OCI-LY3 (cell line): ENCODE data around the gene CA7.

Experiments
- H2AFZ ChIP-seq: fragments of 200-600, 300-600 bp; shearing (Covaris generic); 2 replicates; pipeline ENCODE4 v1.6.0; 2014; ENCODE audit warnings: antibody characterized with exemption, low read depth, low read length
- H3K27ac ChIP-seq: fragments of 200-600, 300-600 bp; sonication (generic); 2 replicates; pipeline ENCODE4 v1.5.1; 2014; ENCODE audit warnings: mild to moderate bottlenecking, low read length, moderate library complexity, mixed read lengths
- H3K27me3 ChIP-seq: fragments of 200-600, 300-600 bp; sonication (generic); 2 replicates; pipeline ENCODE4 v1.6.1; 2014; ENCODE audit warnings: low read depth, low read length, mixed read lengths
- H3K36me3 ChIP-seq: fragments of 200-600, 300-600 bp; sonication (generic); replicated peaks from 2 replicates; pipeline ENCODE3; 2014; ENCODE audit warnings: low read depth, low read length, mixed read lengths
- H3K4me1 ChIP-seq: fragments of 300-600, 200-600 bp; sonication (generic); 2 replicates; pipeline ENCODE4 v1.6.1; 2014; ENCODE audit warnings: low read length, mixed read lengths
- H3K4me2 ChIP-seq: fragments of 200-600, 300-600 bp; sonication (generic); 2 replicates; pipeline ENCODE4 v1.6.1; 2014; ENCODE audit warnings: low read length, mixed read lengths
- H3K4me3 ChIP-seq: fragments of 300-600, 200-600 bp; sonication (generic); 2 replicates; pipeline ENCODE4 v1.5.1; 2014; ENCODE audit warnings: antibody characterized with exemption, mild to moderate bottlenecking, low read length, moderate library complexity
- H3K79me2 ChIP-seq: fragments of 300-600, 200-600 bp; shearing (Covaris generic); 2 replicates; pipeline ENCODE4 v1.6.1; 2014; ENCODE audit warnings: mild to moderate bottlenecking, low read length, mixed read lengths
- H3K9ac ChIP-seq: fragments of 300-600, 200-600 bp; shearing (Covaris generic); 2 replicates; pipeline ENCODE4 v1.6.0; 2014; ENCODE audit warnings: mild to moderate bottlenecking, low read length, moderate library complexity
- H3K9me3 ChIP-seq: fragments of 200-600, 300-600 bp; shearing (Covaris generic); 2 replicates; pipeline ENCODE4 v1.6.1; 2014; ENCODE audit warnings: low read length, mixed read lengths; ENCODE audit not compliant: insufficient read depth
- H4K20me1 ChIP-seq: fragments of 200-600, 300-600 bp; sonication (generic); 2 replicates; pipeline ENCODE4 v1.6.1; 2016; ENCODE audit warnings: low read length, mixed read lengths; ENCODE audit not compliant: insufficient read depth
- EZH2phosphoT487 ChIP-seq: fragments of 200-600 bp; shearing (Covaris generic); IDR thresholded peaks from 2 replicates; pipeline ENCODE4 v1.6.1; 2018; ENCODE audit warnings: antibody characterized with exemption, mixed run types, low read depth
- TF ChIP-seq, protein P1 (sequence below): fragments of 200-600, 300-600 bp; sonication (generic); IDR thresholded peaks from 2 replicates; pipeline ENCODE4 v1.5.1; 2014; ENCODE audit warnings: antibody characterized with exemption, low read length, low read depth

The CA7 gene

GRCh38 chr16:66858740-66859396, 14.7 kb downstream of the CA7 start:
- H3K79me2 ChIP-seq: no peaks in the 10 kb centered on the region
- H3K4me3 ChIP-seq: no peak overlapping the region
- no peaks in the 10 kb centered on the region for H3K36me3 ChIP-seq
- no peak overlapping the region for H3K27ac ChIP-seq
- peaks cover 4% of the 10 kb centered on the region; the same call in 1 of the 2 replicates for H3K4me1 ChIP-seq
- no peak overlapping the region for H2AFZ ChIP-seq
- H3K9me3 ChIP-seq: no peaks in the 10 kb centered on the region
- H3K4me2 ChIP-seq: no peak overlapping the region
- H4K20me1 ChIP-seq: no peaks in the 10 kb centered on the region
- H3K27me3 ChIP-seq: no peaks in the 10 kb centered on the region
- no peak overlapping the region for H3K9ac ChIP-seq
- TF ChIP-seq, protein P1, sequence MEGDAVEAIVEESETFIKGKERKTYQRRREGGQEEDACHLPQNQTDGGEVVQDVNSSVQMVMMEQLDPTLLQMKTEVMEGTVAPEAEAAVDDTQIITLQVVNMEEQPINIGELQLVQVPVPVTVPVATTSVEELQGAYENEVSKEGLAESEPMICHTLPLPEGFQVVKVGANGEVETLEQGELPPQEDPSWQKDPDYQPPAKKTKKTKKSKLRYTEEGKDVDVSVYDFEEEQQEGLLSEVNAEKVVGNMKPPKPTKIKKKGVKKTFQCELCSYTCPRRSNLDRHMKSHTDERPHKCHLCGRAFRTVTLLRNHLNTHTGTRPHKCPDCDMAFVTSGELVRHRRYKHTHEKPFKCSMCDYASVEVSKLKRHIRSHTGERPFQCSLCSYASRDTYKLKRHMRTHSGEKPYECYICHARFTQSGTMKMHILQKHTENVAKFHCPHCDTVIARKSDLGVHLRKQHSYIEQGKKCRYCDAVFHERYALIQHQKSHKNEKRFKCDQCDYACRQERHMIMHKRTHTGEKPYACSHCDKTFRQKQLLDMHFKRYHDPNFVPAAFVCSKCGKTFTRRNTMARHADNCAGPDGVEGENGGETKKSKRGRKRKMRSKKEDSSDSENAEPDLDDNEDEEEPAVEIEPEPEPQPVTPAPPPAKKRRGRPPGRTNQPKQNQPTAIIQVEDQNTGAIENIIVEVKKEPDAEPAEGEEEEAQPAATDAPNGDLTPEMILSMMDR: no peak
- TF ChIP-seq EZH2phosphoT487: no peak

- Histone ChIP-seq H3K36me3 (no peaks in the 10 kb centered on the region), H2AFZ (no peak overlapping the region), H3K9ac (no peak overlapping the region), H3K4me2 (no peak overlapping the region), H4K20me1 (no peaks in the 10 kb centered on the region), H3K4me3 (no peak overlapping the region), H3K4me1 (peaks cover 4% of the 10 kb centered on the region; the same call in 1 of the 2 replicates), H3K27me3 (no peaks in the 10 kb centered on the region), H3K9me3 (no peaks in the 10 kb centered on the region), H3K79me2 (no peaks in the 10 kb centered on the region), H3K27ac (no peak overlapping the region)
- TF ChIP-seq, protein P1: no peak
- no peak for TF ChIP-seq EZH2phosphoT487
Observed at GRCh38 chr16:66859397-66860068, 15.3 kb downstream of the CA7 start.

DNA sequence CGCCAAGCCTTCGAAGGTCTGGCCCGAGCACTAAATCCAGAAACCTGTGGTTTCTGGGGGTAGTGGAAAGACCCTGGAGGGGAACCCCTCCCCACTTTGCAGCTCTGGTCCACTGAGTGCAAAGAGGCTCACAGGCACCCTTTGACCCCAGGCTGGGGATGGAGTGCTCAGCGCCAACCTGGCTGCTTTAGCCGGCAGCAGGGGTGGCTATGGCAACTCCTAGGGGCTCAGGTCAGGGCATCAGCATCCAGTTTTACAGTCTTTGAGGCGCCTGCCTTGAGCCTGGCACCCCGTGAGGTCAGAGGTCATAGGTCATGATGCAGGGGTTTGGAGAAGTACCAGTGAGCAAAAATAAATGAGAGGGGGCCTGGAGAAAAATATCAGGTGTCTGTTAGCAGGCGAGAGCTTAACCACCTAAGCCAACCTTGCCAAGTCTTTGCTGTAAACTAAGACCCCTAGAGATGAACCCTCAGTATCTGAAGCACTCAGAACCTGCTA, 17.9 kb downstream of the CA7 start:
- Histone ChIP-seq H3K4me3 (no peak overlapping the region), H3K36me3 (no peaks in the 10 kb centered on the region), H3K79me2 (no peaks in the 10 kb centered on the region), H3K4me2 (no peak overlapping the region), H3K27me3 (no peaks in the 10 kb centered on the region), H3K9ac (no peak overlapping the region), H3K27ac (no peak overlapping the region), H3K4me1 (peaks cover 4% of the 10 kb centered on the region; the same call in 1 of the 2 replicates), H4K20me1 (no peaks in the 10 kb centered on the region), H3K9me3 (no peaks in the 10 kb centered on the region), H2AFZ (no peak overlapping the region)
- no peak for TF ChIP-seq EZH2phosphoT487
- TF ChIP-seq, protein P1: no peak

DNA sequence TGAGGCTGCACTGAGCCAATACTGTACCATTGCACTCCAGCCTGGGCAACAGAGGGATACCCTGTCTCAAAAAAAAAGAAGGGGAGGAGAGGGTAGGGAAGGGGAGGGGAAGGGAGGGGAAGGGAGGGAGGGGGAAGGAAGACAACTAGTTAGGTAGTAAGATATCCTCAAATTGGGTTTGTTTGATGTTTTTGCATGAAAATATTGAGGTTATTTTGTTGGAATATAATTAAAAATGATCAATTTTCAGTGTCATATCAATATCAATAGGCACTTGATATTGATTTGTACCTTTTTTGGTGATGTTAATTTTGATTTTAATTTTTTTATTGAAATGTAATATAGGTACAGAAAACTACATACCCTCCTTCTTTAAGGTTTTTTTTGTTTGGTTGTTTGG, 19.5 kb downstream of the CA7 start:
- TF ChIP-seq, protein P1: no peak
- no peak for TF ChIP-seq EZH2phosphoT487
- Histone ChIP-seq H3K79me2 (no peaks in the 10 kb centered on the region), H3K27me3 (no peaks in the 10 kb centered on the region)

More for the DNA sequence above, 19.5 kb downstream of the CA7 start:
- H3K9ac ChIP-seq: no peak overlapping the region
- H3K4me2 ChIP-seq: no peak overlapping the region
- no peaks in the 10 kb centered on the region for H3K36me3 ChIP-seq
- no peak overlapping the region for H3K4me3 ChIP-seq
- no peak overlapping the region for H3K27ac ChIP-seq
- no peaks in the 10 kb centered on the region for H3K9me3 ChIP-seq
- H2AFZ ChIP-seq: no peak overlapping the region
- H3K4me1 ChIP-seq: peaks cover 4% of the 10 kb centered on the region; the same call in 1 of the 2 replicates
- H4K20me1 ChIP-seq: no peaks in the 10 kb centered on the region
